CD4-positive, alpha-beta memory T cell (primary cell): ENCODE data around the gene CORIN. TPM values are rescaled to one million over a fixed set of nuclear protein-coding genes. Genes with fewer than 3 reads are reported as not detected.
"Not testable (repeated sequence)": the region's sequence is repeated elsewhere in the genome, so short reads cannot be mapped to it uniquely, and the experiment has no call there.

ENCODE experiments used
- CTCF ChIA-PET: fragments of 350-600 bp; sonication (Branson Sonifier 250); formaldehyde crosslinking; loops from one replicate; lab custom pipeline; 2021; ENCODE audit warnings: inconsistent platforms; ENCODE audit not compliant: partially characterized antibody; lab: Charles Lee
- POLR2A ChIA-PET: fragments of 350-600 bp; sonication (Branson Sonifier 250); formaldehyde crosslinking; loops from one replicate; lab custom pipeline; 2021; ENCODE audit not compliant: partially characterized antibody; lab: Charles Lee
- DNase-seq, 5 donors: peaks; one replicate each; pipeline versions ENCODE4 v3.0.0 to v3.0.0-alpha.2; 2020 to 2022; ENCODE audit warnings: mixed read lengths in 1 of 5
- H3K27ac ChIP-seq: one replicate; pipeline ENCODE4 v1.7.0; 2013; ENCODE audit warnings: low read depth, low read length
- H3K27me3 ChIP-seq: 2 replicates; pipeline ENCODE4 v1.7.0; 2013; ENCODE audit warnings: mild to moderate bottlenecking, low read length, moderate library complexity; ENCODE audit not compliant: insufficient read depth
- H3K36me3 ChIP-seq: 2 replicates; pipeline ENCODE4 v1.7.0; 2013; ENCODE audit warnings: mild to moderate bottlenecking, low read length, moderate library complexity; ENCODE audit not compliant: insufficient read depth
- H3K4me1 ChIP-seq: 2 replicates; pipeline ENCODE4 v1.7.0; 2013; ENCODE audit warnings: mild to moderate bottlenecking, low read length, moderate library complexity; ENCODE audit not compliant: insufficient read depth
- H3K4me3 ChIP-seq, 2 donors: one replicate each; pipeline ENCODE4 v1.7.0; 2013; ENCODE audit warnings: low read length in 2 of 2, mild to moderate bottlenecking in 1 of 2
- H3K9me3 ChIP-seq, 2 donors: one replicate each; pipeline ENCODE4 v1.7.0; 2013; ENCODE audit warnings: low read length in 2 of 2, control low read depth in 1 of 2; ENCODE audit not compliant: control insufficient read depth in 1 of 2
- H3K27ac Mint-ChIP-seq, 7 donors: one replicate each; pipeline ENCODE4 v1.8.0; 2020 to 2021; ENCODE audit warnings: mixed read lengths in 7 of 7, mild to moderate bottlenecking in 6 of 7, inconsistent platforms in 3 of 7, moderate library complexity in 3 of 7
- H3K27me3 Mint-ChIP-seq, 2 donors: one replicate each; pipeline ENCODE4 v1.8.0; 2020 to 2021; ENCODE audit warnings: mixed read lengths in 2 of 2
- H3K36me3 Mint-ChIP-seq, 2 donors: one replicate each; pipeline ENCODE4 v1.8.0; 2020 to 2021; ENCODE audit warnings: mixed read lengths in 2 of 2, inconsistent platforms in 1 of 2, mild to moderate bottlenecking in 1 of 2
- H3K4me1 Mint-ChIP-seq, 4 donors: one replicate each; pipeline ENCODE4 v1.8.0; 2020 to 2021; ENCODE audit warnings: mixed read lengths in 4 of 4, mild to moderate bottlenecking in 1 of 4
- H3K4me3 Mint-ChIP-seq, 8 donors: one replicate each; pipeline ENCODE4 v1.8.0; 2020 to 2021; ENCODE audit warnings: mixed read lengths in 8 of 8, mild to moderate bottlenecking in 7 of 8, moderate library complexity in 6 of 8, inconsistent platforms in 3 of 8
- H3K9me3 Mint-ChIP-seq, 8 donors: one replicate each; pipeline ENCODE4 v1.8.0; 2020 to 2021; ENCODE audit warnings: mixed read lengths in 8 of 8, mild to moderate bottlenecking in 5 of 8, inconsistent platforms in 3 of 8, moderate library complexity in 1 of 8
- intact Hi-C: fragments of 100-400 bp; cut with micrococcal nuclease; formaldehyde crosslinking; loops from one replicate; pipeline ENCODE4 v1.15.1; 2023
- polyA plus RNA-seq, 2 donors: library from polyadenylated mRNA; unstranded; fragments of 300-500 nt; fragmentation: Illumina TruSeq; gene quantifications; one replicate each; pipeline ENCODE4 v1.2.3, GENCODE V29; 2021
- total RNA-seq, 2 experiments: library from RNA; stranded (reverse); gene quantifications; one replicate each; pipeline ENCODE4 v1.2.3, GENCODE V29; 2021

CORIN gene
- total and polyA plus RNA-seq, 4 experiments from 2014 or later, result 0.30 to 1.1 (median 0.36) TPM; not detected in 1

DNA sequence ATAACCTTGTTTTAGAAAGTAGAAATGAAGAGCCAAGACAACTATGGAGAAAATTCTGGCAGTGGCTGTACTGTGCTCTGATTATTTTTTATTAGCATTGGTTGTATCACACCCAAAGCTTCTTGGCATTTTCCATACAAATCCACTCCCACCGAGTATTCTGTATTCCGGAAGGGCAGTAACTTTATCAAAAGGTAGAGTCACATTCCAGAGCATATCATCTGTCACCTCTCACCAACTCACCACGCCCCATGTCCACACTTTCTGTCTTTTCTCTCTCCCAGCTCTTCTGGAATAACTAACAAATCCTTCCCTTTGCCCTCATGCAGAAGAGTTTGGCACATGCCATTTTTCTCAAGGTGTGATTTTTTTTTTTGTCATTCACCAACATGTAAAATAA, 52.7 kb downstream of the CORIN start:
- no peaks in the 10 kb centered on the region for H3K9me3 ChIP-seq
- intact Hi-C loops, result no loop called here
- no peaks in the 10 kb centered on the region for H3K27me3 ChIP-seq
- CTCF ChIA-PET, result no interaction called here
- H3K36me3 Mint-ChIP-seq, result no peaks in the 10 kb centered on the region
- DNase-seq, result no peak
- H3K9me3 Mint-ChIP-seq, result peaks cover 0 to 4% (median 0%) of the 10 kb centered on the region in 8 donors
- H3K27ac ChIP-seq, result no peak overlapping the region
- H3K36me3 ChIP-seq, result no peaks in the 10 kb centered on the region
- no peak overlapping the region for H3K4me3 ChIP-seq
- H3K27ac Mint-ChIP-seq, result no peak overlapping the region
- H3K4me3 Mint-ChIP-seq, result no peak overlapping the region
- no peaks in the 10 kb centered on the region for H3K4me1 ChIP-seq
- peaks cover 4 to 10% of the 10 kb centered on the region in 2 donors for H3K27me3 Mint-ChIP-seq
- POLR2A ChIA-PET, result no interaction called here
- no peaks in the 10 kb centered on the region for H3K4me1 Mint-ChIP-seq

DNA sequence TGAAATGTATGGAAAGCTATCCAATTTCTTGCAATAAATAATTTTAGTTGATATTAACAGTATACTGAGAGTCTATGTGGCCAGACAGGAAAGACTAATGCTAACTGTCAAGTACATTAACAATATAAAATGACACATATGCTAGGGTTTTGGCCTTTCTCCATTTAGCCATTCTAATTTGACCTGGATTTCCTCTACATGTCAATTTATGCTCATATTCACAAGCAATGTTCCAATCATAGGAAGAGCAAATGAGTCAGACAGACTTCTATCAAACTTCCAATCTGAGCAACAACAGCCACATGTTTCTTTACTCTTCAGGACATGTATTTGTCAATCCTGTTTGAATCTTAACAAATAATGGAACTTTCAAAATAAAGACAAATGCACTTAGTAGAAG, 53.6 kb downstream of the CORIN start:
- ChIA-PET POLR2A (no interaction called here), CTCF (no interaction called here)
- no peak overlapping the region for H3K4me3 ChIP-seq
- no peaks in the 10 kb centered on the region for H3K4me1 ChIP-seq
- H3K27me3 Mint-ChIP-seq, result peaks cover 4 to 10% of the 10 kb centered on the region in 2 donors
- intact Hi-C loops, result no loop called here
- H3K9me3 Mint-ChIP-seq, result peaks cover 0 to 4% (median 0%) of the 10 kb centered on the region in 8 donors
- no peak overlapping the region for H3K27ac Mint-ChIP-seq
- H3K4me1 Mint-ChIP-seq, result no peaks in the 10 kb centered on the region
- H3K27ac ChIP-seq, result no peak overlapping the region
- H3K36me3 Mint-ChIP-seq, result no peaks in the 10 kb centered on the region
- no peak overlapping the region for H3K4me3 Mint-ChIP-seq
- DNase-seq, result no peak
- H3K27me3 ChIP-seq, result no peaks in the 10 kb centered on the region
- no peaks in the 10 kb centered on the region for H3K9me3 ChIP-seq
- no peaks in the 10 kb centered on the region for H3K36me3 ChIP-seq

DNA sequence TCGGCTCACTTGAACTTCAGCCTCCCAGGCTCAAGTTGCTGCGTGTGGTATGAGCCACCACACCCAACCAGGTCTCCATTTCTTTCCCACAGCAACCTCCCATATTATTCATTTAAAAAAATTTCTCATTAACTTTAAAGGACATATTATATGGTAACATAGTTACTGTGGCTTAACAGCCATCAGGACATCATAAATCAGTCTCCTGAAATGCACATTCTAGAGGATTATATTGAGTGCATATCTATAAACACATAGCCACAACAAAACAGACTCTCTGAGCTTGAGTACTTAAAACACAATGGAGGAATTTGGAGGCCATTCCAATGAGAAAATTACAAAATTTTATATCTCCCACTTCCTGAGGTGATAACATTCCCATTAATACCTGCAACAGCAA, 61.5 kb downstream of the CORIN start:
- H3K27ac Mint-ChIP-seq, result no peak overlapping the region
- no peaks in the 10 kb centered on the region for H3K4me1 Mint-ChIP-seq
- H3K27me3 Mint-ChIP-seq, result peaks cover 6% of the 10 kb centered on the region in 2 donors
- no peak overlapping the region for H3K4me3 Mint-ChIP-seq
- H3K36me3 Mint-ChIP-seq, result no peaks in the 10 kb centered on the region
- ChIA-PET POLR2A (no interaction called here), CTCF (interaction anchor here (0.7 kb wide), 1 partner anchor 11 kb away, joined by 4 read pairs; no protein-coding TSS in a partner anchor)
- Histone ChIP-seq H3K27me3 (no peaks in the 10 kb centered on the region), H3K36me3 (no peaks in the 10 kb centered on the region), H3K4me1 (no peaks in the 10 kb centered on the region), H3K9me3 (no peaks in the 10 kb centered on the region), H3K4me3 (no peak overlapping the region), H3K27ac (no peak overlapping the region)
- peaks cover 0 to 7% (median 2%) of the 10 kb centered on the region in 8 donors for H3K9me3 Mint-ChIP-seq
- intact Hi-C loops, result no loop called here
- DNase-seq, result no peak

DNA sequence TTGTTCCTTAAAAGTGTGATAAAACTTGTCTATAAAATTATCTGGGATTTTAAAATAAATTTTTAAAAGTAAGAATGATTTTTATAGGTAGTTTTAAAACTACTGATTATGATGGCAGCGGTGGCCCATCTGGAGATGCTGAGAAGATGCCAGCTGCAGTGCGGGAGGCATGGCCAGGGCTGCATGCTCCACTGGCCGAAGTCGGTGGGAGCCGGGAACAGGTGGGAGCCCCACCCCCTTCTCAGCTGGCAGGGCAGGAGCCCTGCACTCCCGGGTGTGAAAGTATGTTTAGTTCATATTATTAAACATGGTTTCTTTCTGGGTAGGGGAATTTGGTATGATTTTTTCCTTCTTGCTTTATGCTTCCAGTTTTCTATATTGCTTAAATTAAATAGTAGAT, 63.8 kb downstream of the CORIN start:
- Mint-ChIP-seq H3K27ac (no peak overlapping the region), H3K36me3 (no peaks in the 10 kb centered on the region), H3K4me1 (no peaks in the 10 kb centered on the region), H3K4me3 (no peak overlapping the region), H3K9me3 (peaks cover 0 to 4% (median 1%) of the 10 kb centered on the region in 8 donors), H3K27me3 (peaks cover 2 to 4% of the 10 kb centered on the region in 2 donors)
- no peaks in the 10 kb centered on the region for H3K4me1 ChIP-seq
- H3K27me3 ChIP-seq, result no peaks in the 10 kb centered on the region
- no peaks in the 10 kb centered on the region for H3K36me3 ChIP-seq
- DNase-seq, result no peak
- H3K9me3 ChIP-seq, result no peaks in the 10 kb centered on the region
- no peak overlapping the region for H3K27ac ChIP-seq
- ChIA-PET POLR2A (no interaction called here), CTCF (no interaction called here)
- no peak overlapping the region for H3K4me3 ChIP-seq
- intact Hi-C loops, result no loop called here

DNA sequence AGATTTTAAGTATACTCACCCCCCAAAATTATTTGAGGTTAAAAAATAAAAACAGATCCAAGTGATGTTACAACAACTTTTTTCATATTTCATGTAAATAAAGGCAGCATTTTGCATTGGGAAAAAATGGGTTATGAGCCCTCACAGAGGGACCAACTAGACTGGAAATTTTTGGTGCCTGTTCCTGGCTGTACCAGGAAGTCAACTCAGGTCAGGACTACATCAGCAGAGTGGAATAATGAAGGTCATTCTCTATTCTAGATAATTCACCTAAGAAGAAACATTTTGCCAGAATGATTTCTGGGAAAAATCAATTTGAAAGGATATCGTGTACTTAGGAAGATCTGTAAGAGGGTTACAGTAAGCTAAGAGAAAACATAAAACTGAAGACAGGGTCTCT, 66.8 kb downstream of the CORIN start:
- intact Hi-C loops, result no loop called here
- no peak for DNase-seq
- Mint-ChIP-seq H3K9me3 (peaks cover 0 to 4% (median 1%) of the 10 kb centered on the region in 8 donors), H3K4me3 (no peak overlapping the region), H3K27me3 (peaks cover 4 to 8% of the 10 kb centered on the region in 2 donors), H3K27ac (no peak overlapping the region), H3K4me1 (no peaks in the 10 kb centered on the region), H3K36me3 (no peaks in the 10 kb centered on the region)
- ChIA-PET CTCF (no interaction called here), POLR2A (no interaction called here)
- H3K27me3 ChIP-seq, result no peaks in the 10 kb centered on the region
- H3K27ac ChIP-seq, result no peak overlapping the region
- H3K36me3 ChIP-seq, result no peaks in the 10 kb centered on the region
- H3K4me3 ChIP-seq, result no peak overlapping the region
- no peaks in the 10 kb centered on the region for H3K9me3 ChIP-seq
- no peaks in the 10 kb centered on the region for H3K4me1 ChIP-seq

DNA sequence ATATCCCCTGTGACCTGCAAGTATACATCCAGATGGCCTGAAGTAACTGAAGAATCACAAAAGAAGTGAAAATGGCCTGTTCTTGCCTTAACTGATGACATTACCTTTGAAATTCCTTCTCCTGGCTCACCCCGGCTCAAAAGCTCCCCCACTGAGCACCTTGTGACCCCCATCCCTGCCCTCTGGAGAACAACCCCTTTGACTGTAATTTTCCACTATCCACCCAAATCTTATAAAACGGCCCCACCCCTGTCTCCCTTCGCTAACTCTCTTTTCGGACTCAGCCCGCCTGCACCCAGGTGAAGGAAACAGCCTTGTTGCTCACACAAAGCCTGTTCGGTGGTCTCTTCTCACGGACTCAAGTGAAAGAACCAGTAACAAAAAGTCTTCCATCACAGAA, 69.9 kb downstream of the CORIN start:
- DNase-seq, H3K36me3 ChIP-seq, H3K9me3 Mint-ChIP-seq, H3K27ac Mint-ChIP-seq, H3K9me3 ChIP-seq, H3K4me1 Mint-ChIP-seq, H3K27me3 Mint-ChIP-seq, intact Hi-C loops, H3K4me1 ChIP-seq, CTCF ChIA-PET, H3K4me3 Mint-ChIP-seq, H3K4me3 ChIP-seq, POLR2A ChIA-PET, H3K36me3 Mint-ChIP-seq, H3K27me3 ChIP-seq, H3K27ac ChIP-seq: not testable (repeated sequence)

DNA sequence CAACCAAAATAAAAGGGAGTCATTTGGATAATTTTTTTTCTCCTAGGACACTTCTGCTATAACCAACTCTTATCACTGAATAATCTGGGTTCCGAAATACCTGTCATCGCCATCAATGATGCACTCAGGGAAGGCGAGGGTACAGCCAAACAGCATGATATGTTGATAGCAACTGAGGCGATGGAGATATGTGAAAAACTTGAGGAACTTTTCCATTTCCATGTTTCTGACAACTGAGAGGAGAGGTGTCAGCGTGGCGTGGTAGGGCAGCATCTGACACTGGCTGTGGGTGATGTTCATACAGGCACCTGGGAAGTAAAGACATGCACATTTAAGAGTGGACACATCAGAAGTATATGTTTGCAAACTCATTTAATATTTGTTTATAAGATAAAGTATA, 74.6 kb downstream of the CORIN start:
- CTCF ChIA-PET, result no interaction called here
- no peaks in the 10 kb centered on the region for H3K27me3 ChIP-seq
- no peak overlapping the region for H3K27ac ChIP-seq
- Mint-ChIP-seq H3K9me3 (peaks cover 0 to 3% (median 0%) of the 10 kb centered on the region in 8 donors), H3K4me3 (no peak overlapping the region), H3K4me1 (no peaks in the 10 kb centered on the region), H3K36me3 (no peaks in the 10 kb centered on the region), H3K27ac (no peak overlapping the region), H3K27me3 (peaks cover 7 to 8% of the 10 kb centered on the region in 2 donors)
- intact Hi-C loops, result no loop called here
- POLR2A ChIA-PET, result no interaction called here
- no peak for DNase-seq
- H3K9me3 ChIP-seq, result no peaks in the 10 kb centered on the region
- H3K4me3 ChIP-seq, result no peak overlapping the region
- no peaks in the 10 kb centered on the region for H3K4me1 ChIP-seq
- no peaks in the 10 kb centered on the region for H3K36me3 ChIP-seq
